Measurements from ENCODE around the gene BRAT1. TPM values are rescaled to one million over a fixed set of nuclear protein-coding genes. Genes with fewer than 3 reads are reported as not detected.

The BRAT1 gene
- total and polyA plus RNA-seq, 2 donors (not counting 1 experiment from before 2014, with no cell fraction given) = 4.0 to 20.1 TPM

DNA sequence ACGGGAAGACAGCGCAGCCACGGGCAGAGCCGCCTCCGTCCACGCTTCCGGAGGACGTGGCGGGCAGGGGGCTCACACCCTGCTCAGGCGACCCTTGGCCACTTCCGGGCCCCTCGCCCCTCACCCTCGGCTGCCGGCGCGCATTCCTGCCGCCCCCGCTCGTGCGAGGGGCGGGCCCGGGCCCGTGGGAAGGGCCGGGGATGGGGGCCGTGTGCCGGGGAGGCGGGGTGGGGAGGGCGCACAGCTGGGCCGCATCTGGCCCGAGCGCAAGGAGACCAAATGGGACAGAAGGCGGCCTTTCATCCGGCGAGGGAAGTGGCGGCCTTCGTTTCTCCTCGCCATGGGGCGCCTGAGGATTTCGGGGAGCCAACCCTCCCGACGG is 36.6 kb downstream of the BRAT1 start:
- no peaks in the 10 kb centered on the region for H3K27me3 ChIP-seq (ENCODE audit: control insufficient read depth, insufficient read depth, low read length)
- peak overlapping the region; percentile 6 to 52 (median 30) for H3K4me3 ChIP-seq (replicated peaks in 1 of 4; ENCODE audit: control extremely low read depth in 1 of 4, insufficient read depth in 1 of 4, low read depth in 3 of 4, low read length in 4 of 4)
- no peak for DNase-seq (ENCODE audit: low read depth in 2 of 2)
- H4K20me1 ChIP-seq (ENCODE audit: control insufficient read depth, extremely low read depth, insufficient read depth, low read length) = no peaks in the 10 kb centered on the region
- H3K4me1 ChIP-seq (ENCODE audit: control insufficient read depth, extremely low read depth, insufficient read depth, low read length) = peaks cover 31% of the 10 kb centered on the region
- no peak overlapping the region for H2AFZ ChIP-seq (ENCODE audit: low read length)
- H3K36me3 ChIP-seq (ENCODE audit: control insufficient read depth, insufficient read depth, low read length) = no peaks in the 10 kb centered on the region
- no peaks in the 10 kb centered on the region for H3K9me3 ChIP-seq (ENCODE audit: control insufficient read depth, insufficient read depth, low read depth, low read length)
- H3K27ac ChIP-seq (ENCODE audit: insufficient read depth, low read length) = no peak overlapping the region
- H3K9ac ChIP-seq (ENCODE audit: insufficient read depth, low read length) = no peak overlapping the region
- H3K79me2 ChIP-seq (ENCODE audit: control insufficient read depth, insufficient read depth, low read length) = no peaks in the 10 kb centered on the region
- peak overlapping the region; percentile 81 for H3K4me2 ChIP-seq (ENCODE audit: extremely low read depth, insufficient read depth, low read length)
- TF ChIP-seq EZH2 (IDR thresholded peaks at IDR 0.05; ENCODE audit: low read length, missing control alignments) = no peak
- no peak for TF ChIP-seq CTCF (conservative IDR thresholded peaks at IDR 0.05 in 1 of 2, IDR thresholded peaks at IDR 0.05 in 1 of 2; ENCODE audit: low read depth in 1 of 2, low read length in 2 of 2)

GRCh38 chr7:2517678-2518507 is 37.4 kb downstream of the BRAT1 start:
- Histone ChIP-seq H4K20me1 (ENCODE audit: control insufficient read depth, extremely low read depth, insufficient read depth, low read length) (no peaks in the 10 kb centered on the region), H3K27me3 (ENCODE audit: control insufficient read depth, insufficient read depth, low read length) (no peaks in the 10 kb centered on the region), H3K9ac (ENCODE audit: insufficient read depth, low read length) (no peak overlapping the region), H3K4me2 (ENCODE audit: extremely low read depth, insufficient read depth, low read length) (peak overlapping the region; percentile 21), H3K4me1 (ENCODE audit: control insufficient read depth, extremely low read depth, insufficient read depth, low read length) (peaks cover 31% of the 10 kb centered on the region), H3K36me3 (ENCODE audit: control insufficient read depth, insufficient read depth, low read length) (no peaks in the 10 kb centered on the region), H3K9me3 (ENCODE audit: control insufficient read depth, insufficient read depth, low read depth, low read length) (no peaks in the 10 kb centered on the region), H2AFZ (ENCODE audit: low read length) (no peak overlapping the region), H3K79me2 (ENCODE audit: control insufficient read depth, insufficient read depth, low read length) (no peaks in the 10 kb centered on the region), H3K27ac (ENCODE audit: insufficient read depth, low read length) (no peak overlapping the region), H3K4me3 (replicated peaks in 1 of 4; ENCODE audit: control extremely low read depth in 1 of 4, insufficient read depth in 1 of 4, low read depth in 3 of 4, low read length in 4 of 4) (no peak overlapping the region)
- TF ChIP-seq EZH2 (IDR thresholded peaks at IDR 0.05; ENCODE audit: low read length, missing control alignments) (no peak), CTCF (conservative IDR thresholded peaks at IDR 0.05 in 1 of 2, IDR thresholded peaks at IDR 0.05 in 1 of 2; ENCODE audit: low read depth in 1 of 2, low read length in 2 of 2) (no peak)
- DNase-seq (ENCODE audit: low read depth in 2 of 2) = peak in 1 of 2 donors; percentile 74

DNA sequence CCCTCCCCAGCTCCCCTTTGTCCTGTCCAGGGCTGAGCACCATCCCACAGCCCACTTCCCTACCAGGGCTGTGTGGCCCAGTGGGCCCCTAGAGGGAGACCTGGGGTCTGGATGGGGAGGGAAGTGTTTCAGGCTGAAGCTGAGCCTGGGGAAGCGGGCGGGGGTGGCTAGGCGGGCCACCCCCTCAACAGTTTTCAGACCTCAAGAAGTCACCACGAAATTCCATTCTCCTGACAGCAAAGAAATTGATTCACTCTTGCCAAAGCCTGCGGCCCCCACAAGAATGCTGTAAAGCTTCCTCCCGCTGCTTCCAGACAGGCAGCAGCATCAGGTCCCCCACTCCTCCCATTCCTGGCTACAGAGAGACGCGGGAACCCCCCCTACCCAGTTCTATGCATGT is 38.3 kb downstream of the BRAT1 start:
- no peak overlapping the region for H2AFZ ChIP-seq (ENCODE audit: low read length)
- no peaks in the 10 kb centered on the region for H3K27me3 ChIP-seq (ENCODE audit: control insufficient read depth, insufficient read depth, low read length)
- H3K4me1 ChIP-seq (ENCODE audit: control insufficient read depth, extremely low read depth, insufficient read depth, low read length) = peaks cover 31% of the 10 kb centered on the region
- no peaks in the 10 kb centered on the region for H4K20me1 ChIP-seq (ENCODE audit: control insufficient read depth, extremely low read depth, insufficient read depth, low read length)
- H3K36me3 ChIP-seq (ENCODE audit: control insufficient read depth, insufficient read depth, low read length) = no peaks in the 10 kb centered on the region
- H3K4me2 ChIP-seq (ENCODE audit: extremely low read depth, insufficient read depth, low read length) = peak overlapping the region; percentile 21
- DNase-seq (ENCODE audit: low read depth in 2 of 2) = peak; percentile 64 to 98
- peak overlapping the region; percentile 20 for H3K9ac ChIP-seq (ENCODE audit: insufficient read depth, low read length)
- H3K79me2 ChIP-seq (ENCODE audit: control insufficient read depth, insufficient read depth, low read length) = no peaks in the 10 kb centered on the region
- no peak for TF ChIP-seq EZH2 (IDR thresholded peaks at IDR 0.05; ENCODE audit: low read length, missing control alignments)
- no peak for TF ChIP-seq CTCF (conservative IDR thresholded peaks at IDR 0.05 in 1 of 2, IDR thresholded peaks at IDR 0.05 in 1 of 2; ENCODE audit: low read depth in 1 of 2, low read length in 2 of 2)
- peak overlapping the region in 1 of 4 experiments; percentile 7 for H3K4me3 ChIP-seq (replicated peaks in 1 of 4; ENCODE audit: control extremely low read depth in 1 of 4, insufficient read depth in 1 of 4, low read depth in 3 of 4, low read length in 4 of 4)
- peak overlapping the region; percentile 12 for H3K27ac ChIP-seq (ENCODE audit: insufficient read depth, low read length)
- H3K9me3 ChIP-seq (ENCODE audit: control insufficient read depth, insufficient read depth, low read depth, low read length) = no peaks in the 10 kb centered on the region

Measured in fibroblast of lung (primary cell).